GM12875 (cell line): Measurements from ENCODE around the gene PDCL2.

Experiments
- H3K4me3 ChIP-seq: one replicate; pipeline ENCODE4 v1.5.1; 2011; ENCODE audit warnings: low read depth, low read length, control low read depth
- CTCF ChIP-seq: IDR thresholded peaks from 2 replicates; pipeline ENCODE4 v1.5.1; 2011; ENCODE audit warnings: low read depth, mild to moderate bottlenecking, control low read depth, inconsistent platforms, low read length, moderate library complexity, borderline replicate concordance; ENCODE audit not compliant: insufficient read depth

PDCL2 gene

GRCh38 chr4:55517526-55518229 lies 74.4 kb downstream of the PDCL2 start:
- TF ChIP-seq CTCF: no peak
- peak overlapping the region; percentile 4 for H3K4me3 ChIP-seq

- TF ChIP-seq CTCF: no peak
- no peak overlapping the region for H3K4me3 ChIP-seq
These were observed 79.0 kb downstream of the PDCL2 start for GRCh38 chr4:55512922-55513571.

- TF ChIP-seq CTCF: no peak
These were observed 80.0 kb downstream of the PDCL2 start for GRCh38 chr4:55512077-55512476.

GRCh38 chr4:55510685-55511084 lies 81.4 kb downstream of the PDCL2 start:
- no peak for TF ChIP-seq CTCF
- no peak overlapping the region for H3K4me3 ChIP-seq

More at GRCh38 chr4:55512077-55512476, 80.0 kb downstream of the PDCL2 start:
- H3K4me3 ChIP-seq: no peak overlapping the region

GRCh38 chr4:55509266-55509665 lies 82.8 kb downstream of the PDCL2 start:
- no peak overlapping the region for H3K4me3 ChIP-seq
- no peak for TF ChIP-seq CTCF

GRCh38 chr4:55507612-55508011 lies 84.4 kb downstream of the PDCL2 start:
- H3K4me3 ChIP-seq: no peak overlapping the region
- TF ChIP-seq CTCF: no peak
